Upper lobe of right lung (tissue), 1 donor: ENCODE data around the gene HAS3. TPM values are rescaled to one million over a fixed set of nuclear protein-coding genes. Genes with fewer than 3 reads are reported as not detected.
A peak's percentile ranks its signal among the peaks of the same experiment; 100 is the strongest.

ENCODE experiments used
- ATAC-seq: fragments of 200-7000 bp; cut with Tn5 transposase; one replicate; pipeline ENCODE4 v1.9.1; 2020; ENCODE audit warnings: mild to moderate bottlenecking, moderate library complexity
- DNase-seq: peaks from one replicate; pipeline ENCODE4 v3.0.0-alpha.2; 2020
- H3K27ac ChIP-seq: fragments of 200-600 bp; one replicate; pipeline ENCODE4 v1.8.0; 2022
- H3K27me3 ChIP-seq: fragments of 200-600 bp; one replicate; pipeline ENCODE4 v1.8.0; 2022; ENCODE audit warnings: mild to moderate bottlenecking
- H3K36me3 ChIP-seq: fragments of 200-600 bp; one replicate; pipeline ENCODE4 v1.8.0; 2022
- H3K4me1 ChIP-seq: fragments of 200-600 bp; one replicate; pipeline ENCODE4 v1.8.0; 2022
- H3K4me3 ChIP-seq: fragments of 200-600 bp; one replicate; pipeline ENCODE4 v1.8.0; 2022; ENCODE audit warnings: mild to moderate bottlenecking
- H3K9me3 ChIP-seq: fragments of 200-600 bp; one replicate; pipeline ENCODE4 v1.8.0; 2022
- intact Hi-C: fragments of 100-400 bp; cut with DNase I; formaldehyde crosslinking; loops from one replicate; pipeline ENCODE4 v1.11.0; 2022
- total RNA-seq: library from RNA; stranded (reverse); fragmentation: NEBNext Ultra II Directional; extraction: Animal tissue kit (Norgen Biotek cat#: 25700); gene quantifications from one replicate; pipeline ENCODE4 v1.2.1, GENCODE V29; 2021
- TF ChIP-seq, protein P1 (sequence below): fragments of 200-600 bp; IDR thresholded peaks from one replicate; pipeline ENCODE4 v1.8.0; 2022; ENCODE audit warnings: antibody characterized with exemption
- donor health status: DM: no; HTN: yes; CAD: no; lungs with severe emphysema.

Gene HAS3
- total RNA-seq, 1 donor from 2014 or later, result 8.2 TPM

DNA sequence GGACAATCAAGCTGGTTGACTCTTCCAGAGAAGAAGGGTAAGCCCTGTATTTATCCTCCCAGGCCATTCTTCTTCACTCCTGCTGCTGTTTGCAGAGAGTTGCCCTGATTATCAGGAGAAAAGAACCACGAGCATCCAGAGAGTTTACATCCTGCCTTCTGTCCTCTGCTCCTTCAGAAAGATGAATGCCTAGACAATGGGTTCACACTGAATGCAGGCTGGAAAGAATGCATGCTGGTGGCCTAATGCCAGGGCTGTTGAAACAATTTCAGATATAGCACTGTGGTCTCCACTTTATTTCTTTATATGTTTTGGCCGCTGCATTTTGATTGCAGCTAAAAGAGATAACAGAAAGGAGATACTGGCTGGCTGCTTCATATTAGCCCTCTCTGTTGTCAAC, 21.2 kb upstream of the HAS3 start:
- Histone ChIP-seq H3K4me3 (no peak overlapping the region), H3K36me3 (no peaks in the 10 kb centered on the region), H3K27ac (no peak overlapping the region), H3K4me1 (no peaks in the 10 kb centered on the region), H3K27me3 (no peaks in the 10 kb centered on the region), H3K9me3 (no peaks in the 10 kb centered on the region)
- intact Hi-C loops, result no loop called here
- TF ChIP-seq, protein P1, sequence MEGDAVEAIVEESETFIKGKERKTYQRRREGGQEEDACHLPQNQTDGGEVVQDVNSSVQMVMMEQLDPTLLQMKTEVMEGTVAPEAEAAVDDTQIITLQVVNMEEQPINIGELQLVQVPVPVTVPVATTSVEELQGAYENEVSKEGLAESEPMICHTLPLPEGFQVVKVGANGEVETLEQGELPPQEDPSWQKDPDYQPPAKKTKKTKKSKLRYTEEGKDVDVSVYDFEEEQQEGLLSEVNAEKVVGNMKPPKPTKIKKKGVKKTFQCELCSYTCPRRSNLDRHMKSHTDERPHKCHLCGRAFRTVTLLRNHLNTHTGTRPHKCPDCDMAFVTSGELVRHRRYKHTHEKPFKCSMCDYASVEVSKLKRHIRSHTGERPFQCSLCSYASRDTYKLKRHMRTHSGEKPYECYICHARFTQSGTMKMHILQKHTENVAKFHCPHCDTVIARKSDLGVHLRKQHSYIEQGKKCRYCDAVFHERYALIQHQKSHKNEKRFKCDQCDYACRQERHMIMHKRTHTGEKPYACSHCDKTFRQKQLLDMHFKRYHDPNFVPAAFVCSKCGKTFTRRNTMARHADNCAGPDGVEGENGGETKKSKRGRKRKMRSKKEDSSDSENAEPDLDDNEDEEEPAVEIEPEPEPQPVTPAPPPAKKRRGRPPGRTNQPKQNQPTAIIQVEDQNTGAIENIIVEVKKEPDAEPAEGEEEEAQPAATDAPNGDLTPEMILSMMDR, result no peak
- DNase-seq (no peak), ATAC-seq (no peak)

DNA sequence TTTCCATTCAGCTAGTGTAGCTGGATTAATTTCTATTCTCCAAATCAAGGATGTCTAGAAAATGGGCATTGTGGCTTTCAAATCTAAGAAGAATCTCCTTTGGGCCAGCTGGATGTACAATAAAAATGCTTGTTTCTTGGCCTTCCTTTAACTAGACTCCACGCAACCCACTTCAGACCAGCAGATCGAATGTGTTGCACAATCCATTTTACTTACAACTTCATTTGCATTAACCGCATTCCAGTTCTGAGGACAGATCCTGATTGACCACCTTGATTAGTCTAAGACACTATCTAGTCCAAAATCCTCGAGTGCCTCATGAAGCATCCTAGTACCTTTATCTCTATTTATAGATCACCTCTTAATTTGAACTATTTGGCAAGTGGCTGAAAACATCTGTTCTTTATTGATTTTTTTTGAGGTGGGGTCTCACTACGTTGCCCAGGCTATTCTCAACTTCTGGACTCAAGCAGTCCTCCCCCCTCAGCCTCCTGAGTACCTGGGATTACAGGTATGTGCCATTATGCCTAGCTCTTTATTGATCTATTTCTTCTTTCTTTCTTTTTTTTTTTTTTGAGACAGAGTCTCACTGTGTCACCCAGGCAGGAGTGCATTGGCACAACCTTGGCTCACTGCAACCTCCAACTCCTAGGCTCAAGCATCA, 20.3 kb upstream of the HAS3 start:
- Histone ChIP-seq H3K4me3 (no peak overlapping the region), H3K9me3 (no peaks in the 10 kb centered on the region), H3K4me1 (peaks cover 6% of the 10 kb centered on the region), H3K27me3 (no peaks in the 10 kb centered on the region), H3K27ac (no peak overlapping the region), H3K36me3 (no peaks in the 10 kb centered on the region)
- TF ChIP-seq, protein P1, result no peak
- DNase-seq, result no peak
- ATAC-seq, result no peak
- intact Hi-C loops, result no loop called here

DNA sequence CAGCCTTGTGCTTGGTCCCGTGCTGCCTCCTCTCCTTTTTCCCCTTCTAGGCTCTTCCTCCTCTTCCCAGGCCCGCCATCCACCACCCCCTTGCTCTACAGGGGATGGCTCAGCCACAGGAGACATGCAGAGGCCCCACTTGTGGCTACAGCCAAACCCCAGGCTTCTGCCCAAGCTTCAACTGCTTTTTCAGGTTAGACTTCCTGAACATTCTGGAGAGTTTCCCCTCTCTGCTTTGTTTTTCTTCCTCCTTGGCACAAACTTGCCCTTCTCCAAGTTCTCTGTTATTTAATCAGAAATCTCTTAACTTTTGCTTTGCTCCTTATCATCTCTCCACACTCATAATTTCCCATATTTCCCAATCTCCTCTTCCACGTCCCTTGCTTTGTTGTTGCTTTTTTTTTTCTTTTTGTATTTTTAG, 18.3 kb upstream of the HAS3 start:
- TF ChIP-seq, protein P1, result no peak
- Histone ChIP-seq H3K36me3 (no peaks in the 10 kb centered on the region), H3K4me1 (peaks cover 8% of the 10 kb centered on the region), H3K9me3 (no peaks in the 10 kb centered on the region), H3K27ac (peak overlapping the region; percentile 67), H3K27me3 (no peaks in the 10 kb centered on the region), H3K4me3 (peak overlapping the region; percentile 21)
- DNase-seq (peak; percentile 76), ATAC-seq (peak; percentile 70)
- intact Hi-C loops, result no loop called here

DNA sequence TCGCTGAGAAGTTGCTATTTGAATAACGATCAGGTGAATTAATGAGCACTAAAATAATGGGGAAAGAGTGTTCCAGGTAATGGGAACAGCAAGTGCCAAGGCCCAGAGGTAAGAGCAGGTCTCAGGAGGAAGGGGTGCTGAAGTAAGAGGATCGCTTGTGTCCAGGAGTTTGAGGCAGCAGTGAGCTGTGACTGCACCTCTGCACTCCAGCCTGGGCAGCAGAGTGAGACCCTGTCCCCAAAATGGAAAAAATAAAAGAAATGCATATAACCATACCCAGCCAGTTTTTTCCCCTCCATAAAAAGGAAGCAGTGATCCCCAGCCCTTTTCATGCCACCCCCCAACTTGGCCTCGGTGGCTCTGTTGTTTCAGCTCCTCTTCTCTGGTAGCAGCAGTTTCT, 16.8 kb upstream of the HAS3 start:
- DNase-seq, result no peak
- H3K27ac ChIP-seq, result no peak overlapping the region

DNA sequence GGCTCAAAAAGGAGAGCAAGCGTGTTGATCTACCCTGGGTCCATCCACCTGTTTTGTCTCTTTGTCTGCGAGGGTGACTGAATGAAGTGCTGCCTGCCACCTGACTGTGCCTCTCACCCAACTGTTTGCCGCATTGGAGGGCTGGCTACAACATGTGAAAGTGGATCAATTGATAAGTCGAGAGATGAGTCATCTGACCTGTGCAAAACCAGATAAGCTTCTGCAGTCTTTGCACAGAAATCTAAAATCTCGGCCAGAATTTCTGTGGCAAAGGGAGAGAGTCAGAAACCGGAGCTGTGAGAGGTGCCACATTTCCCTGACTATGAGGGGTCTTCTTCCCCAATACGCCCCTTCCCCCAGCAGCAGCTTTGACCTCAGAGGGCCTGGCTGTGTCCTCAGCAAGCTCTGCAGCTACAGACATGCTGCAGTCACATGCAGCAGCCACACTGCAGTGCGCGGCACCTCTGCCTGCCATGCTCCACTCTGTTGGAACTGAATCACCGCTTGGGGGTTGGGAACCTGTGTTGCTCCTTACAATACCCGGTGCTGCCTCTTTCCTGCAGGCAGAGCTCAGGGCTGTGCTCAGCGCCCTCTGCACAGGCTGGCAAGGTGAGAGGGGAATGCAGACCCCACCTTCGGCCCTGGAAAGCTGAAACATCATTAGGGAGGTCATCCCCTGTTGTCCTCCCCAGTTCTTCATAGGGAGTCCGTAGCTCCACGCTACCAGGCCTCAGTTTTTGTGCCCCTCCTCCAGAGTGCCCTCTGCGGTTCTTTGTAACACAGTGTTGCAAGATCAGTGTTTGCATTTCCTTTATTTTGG, 16.2 kb upstream of the HAS3 start:
- peaks cover 8% of the 10 kb centered on the region for H3K4me1 ChIP-seq
- ATAC-seq (peak; percentile 76), DNase-seq (peak; percentile 71)

More for the DNA sequence above, 16.8 kb upstream of the HAS3 start:
- Histone ChIP-seq H3K27me3 (no peaks in the 10 kb centered on the region), H3K9me3 (no peaks in the 10 kb centered on the region), H3K36me3 (no peaks in the 10 kb centered on the region), H3K4me1 (peaks cover 8% of the 10 kb centered on the region), H3K4me3 (no peak overlapping the region)
- TF ChIP-seq, protein P1, result no peak
- intact Hi-C loops, result no loop called here
- no peak for ATAC-seq

More for the DNA sequence above, 16.2 kb upstream of the HAS3 start:
- intact Hi-C loops, result no loop called here
- no peaks in the 10 kb centered on the region for H3K9me3 ChIP-seq
- no peaks in the 10 kb centered on the region for H3K27me3 ChIP-seq
- TF ChIP-seq, protein P1, result no peak
- H3K27ac ChIP-seq, result peak overlapping the region; percentile 56
- no peak overlapping the region for H3K4me3 ChIP-seq
- no peaks in the 10 kb centered on the region for H3K36me3 ChIP-seq
